Placental pericyte (primary cell): Measurements from ENCODE around the gene PTPN1. TPM values are rescaled to one million over a fixed set of nuclear protein-coding genes. Genes with fewer than 3 reads are reported as not detected.

Experiments used
- small RNA-seq: library from RNA; depleted of rRNA; stranded (forward); fragments of <200 nt; gene quantifications from one replicate; pipeline ENCODE3, GENCODE V24; 2012; ENCODE audit warnings: low replicate concordance
- total RNA-seq: library from RNA; depleted of rRNA; stranded (reverse); fragments of >200 nt; gene quantifications from 2 replicates; pipeline ENCODE4 v1.2.3, GENCODE V29; 2012

Gene PTPN1
- 30.4 and 52.3 TPM in 2 replicates for total RNA-seq

GRCh38 chr20:50509923-50510705, at the start of gene PTPN1:
PTPN1 (plus strand) TSS chr20:50510383; CDS start chr20:50510528, 145 bp downstream.

Small RNA genes lying within 50 kb of the gene (small RNA-seq; reads per million reads assigned to genes)
- gene COX6CP2 (not detected), gene MIR1302-5 (not detected), gene MIR645 (not detected), gene RF00019 (not detected)

Other genes with a start within 250 kb of the PTPN1 start
- gene RIPOR3, start 181.2 kb downstream of the PTPN1 start, total RNA-seq, result 33.3 and 40.7 TPM in 2 replicates
- gene PARD6B, start 221.2 kb downstream of the PTPN1 start, total RNA-seq, result 3.4 and 9.6 TPM in 2 replicates